Activated CD8-positive, alpha-beta memory T cell treated with anti-CD3 and anti-CD28 coated beads, Interleukin-2, amount 50 U/mL, for 1 hour (primary cell): ENCODE measurements around the gene FAM83B.
"Not testable (repeated sequence)": the region's sequence is repeated elsewhere in the genome, so short reads cannot be mapped to it uniquely, and the experiment has no call there.

ENCODE experiments used
- DNase-seq: peaks from one replicate; pipeline ENCODE4 v3.0.0-alpha.2; 2020; ENCODE audit errors: extremely low read depth

Gene FAM83B

GRCh38 chr6:54898767-54899166 is 52.2 kb downstream of the FAM83B start:
- DNase-seq: no peak

- no peak for DNase-seq
These were observed 52.9 kb downstream of the FAM83B start for GRCh38 chr6:54899442-54899841.

DNA sequence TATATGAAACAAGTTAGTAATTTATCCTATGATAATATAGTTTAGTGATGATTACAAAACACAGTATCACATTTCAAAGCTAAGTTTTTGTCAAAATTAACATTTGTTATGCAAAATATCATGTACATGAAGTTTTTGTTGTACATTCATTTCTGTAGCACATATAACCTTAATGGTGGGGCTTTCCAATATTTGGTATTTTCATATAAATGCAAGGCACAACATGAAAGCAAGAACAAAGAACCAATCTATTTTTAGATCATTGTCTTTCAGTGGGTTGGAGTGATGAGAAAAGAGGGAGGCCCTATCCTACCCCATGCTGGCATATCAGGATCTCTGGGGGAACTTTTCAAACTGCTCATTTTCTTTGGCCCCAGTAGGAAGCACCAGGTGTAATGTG is 53.4 kb downstream of the FAM83B start:
- no peak for DNase-seq

GRCh38 chr6:54900666-54901065 is 54.1 kb downstream of the FAM83B start:
- no peak for DNase-seq

DNA sequence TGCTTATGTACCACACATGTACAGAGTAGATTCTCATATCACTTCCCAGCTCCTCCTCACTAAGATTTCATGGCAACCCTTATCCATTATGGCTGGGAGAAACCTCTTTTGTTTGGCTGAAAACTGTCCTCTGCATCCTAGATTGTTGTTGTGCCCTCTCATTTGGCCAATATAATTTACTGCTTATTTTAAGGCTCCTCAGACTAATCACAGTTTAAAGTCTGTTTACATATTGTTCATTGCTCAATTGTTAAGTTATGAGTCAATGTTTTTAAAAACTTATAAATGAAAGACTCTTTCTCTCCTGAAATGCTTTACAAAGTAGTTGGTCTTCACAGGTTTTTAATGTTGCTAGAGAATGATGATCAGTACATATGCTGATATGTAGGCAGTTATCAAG is 57.3 kb downstream of the FAM83B start:
- no peak for DNase-seq

GRCh38 chr6:54907355-54907754 is 60.8 kb downstream of the FAM83B start:
- DNase-seq: no peak

DNA sequence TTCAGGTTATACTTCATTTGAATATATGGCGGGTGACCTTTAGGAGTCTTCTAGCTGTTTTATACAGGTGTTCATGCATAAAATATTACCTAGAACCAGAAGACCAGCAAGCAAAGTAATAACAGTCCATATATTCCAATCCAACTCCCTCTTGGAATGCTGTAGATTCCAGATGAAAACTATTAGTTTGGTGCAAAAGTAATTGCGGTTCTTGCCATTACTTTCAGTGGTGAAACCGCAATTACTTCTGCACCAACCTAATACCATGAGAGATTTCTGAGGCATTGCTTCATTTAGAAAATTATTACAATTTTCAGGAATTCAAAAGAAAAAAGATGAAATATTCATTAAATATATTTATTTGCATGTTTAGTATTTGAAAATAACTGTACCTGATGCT is 62.6 kb downstream of the FAM83B start:
- no peak for DNase-seq

DNA sequence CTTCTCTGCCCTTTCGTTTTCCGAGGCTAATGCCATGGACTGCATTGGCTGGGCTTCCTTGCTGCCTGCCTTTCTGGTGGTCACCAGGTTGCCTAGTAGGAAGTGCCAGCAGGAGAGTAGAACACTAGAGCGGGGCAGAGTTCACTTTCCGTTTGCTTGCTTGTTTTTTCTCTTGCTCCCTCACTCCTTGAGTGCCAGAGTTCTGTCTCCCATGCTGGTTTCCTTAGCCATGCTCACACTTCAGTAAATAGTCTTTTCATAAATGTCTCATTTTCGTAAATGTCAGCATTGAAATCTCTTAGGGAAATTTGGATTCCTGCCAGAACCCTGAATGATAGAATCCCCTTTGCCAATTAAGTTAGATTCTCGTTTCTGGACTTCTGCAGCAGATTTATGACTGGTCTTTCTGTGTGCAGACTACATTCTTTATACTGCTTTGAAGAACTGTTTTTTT is 63.9 kb downstream of the FAM83B start:
- no peak for DNase-seq

GRCh38 chr6:54910921-54911320 is 64.3 kb downstream of the FAM83B start:
- DNase-seq: no peak

DNA sequence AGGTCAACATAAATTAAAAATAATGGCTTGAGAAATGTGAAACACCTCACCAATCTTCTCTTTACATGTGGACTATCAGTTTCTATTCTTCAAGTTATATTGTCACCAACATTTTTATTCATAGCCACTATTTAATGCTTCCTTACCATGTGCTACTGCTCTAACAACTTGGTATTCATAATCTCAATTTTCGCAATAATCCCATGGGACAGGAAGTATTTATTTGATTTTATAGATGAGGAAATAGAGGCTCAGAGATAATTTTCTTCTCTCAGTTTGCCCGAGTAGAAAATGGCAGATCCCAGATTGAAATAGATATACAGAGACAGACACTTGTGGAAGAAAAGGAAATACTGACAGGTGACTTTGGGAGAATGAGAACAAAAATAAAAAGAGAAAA is 66.6 kb downstream of the FAM83B start:
- no peak for DNase-seq

- no peak for DNase-seq
These were observed 70.3 kb downstream of the FAM83B start for GRCh38 chr6:54916858-54917257.

- DNase-seq: no peak
These were observed 74.1 kb downstream of the FAM83B start for GRCh38 chr6:54920628-54921027.

DNA sequence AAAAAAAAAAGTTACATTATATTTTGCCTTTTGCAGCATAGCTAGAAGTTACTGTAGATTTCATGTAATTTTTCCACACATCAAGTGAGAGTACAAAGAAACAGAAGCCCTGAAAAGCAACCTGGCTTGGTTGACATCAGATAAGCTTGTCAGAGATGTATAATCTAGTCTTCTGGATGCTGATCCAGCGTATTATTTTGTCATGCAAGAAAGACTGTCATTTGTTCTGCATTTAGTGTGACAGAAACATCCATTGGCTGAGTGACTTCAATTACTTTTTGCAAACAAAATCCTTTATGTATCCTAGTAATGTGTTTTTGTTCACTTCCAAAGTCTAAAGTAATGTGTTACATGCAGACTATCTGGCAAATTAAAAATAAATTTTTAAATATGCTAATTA is 75.3 kb downstream of the FAM83B start:
- no peak for DNase-seq

- no peak for DNase-seq
These were observed 82.8 kb downstream of the FAM83B start for GRCh38 chr6:54929245-54929909.

DNA sequence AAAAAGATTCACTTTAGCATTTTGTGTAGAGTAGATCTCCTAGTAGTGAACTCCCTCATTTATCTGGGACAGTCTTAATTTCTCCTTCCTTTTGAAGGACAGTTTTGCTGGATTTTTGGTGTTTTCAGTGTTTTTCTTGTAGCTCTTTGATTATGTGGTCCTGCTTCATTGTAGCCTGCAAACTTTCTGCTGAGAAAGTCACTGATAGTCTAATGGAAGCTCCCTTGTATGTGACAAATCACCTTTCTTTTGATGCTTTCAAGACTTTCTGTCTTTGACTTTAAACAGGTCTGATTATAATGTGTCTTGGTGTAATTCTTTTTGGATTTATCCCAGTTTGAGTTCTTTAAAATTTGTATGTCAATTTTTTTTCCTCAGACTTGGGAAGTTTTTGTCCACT is 86.1 kb downstream of the FAM83B start:
- DNase-seq: no peak

- no peak for DNase-seq
These were observed 89.2 kb downstream of the FAM83B start for GRCh38 chr6:54935739-54936138.

GRCh38 chr6:54937371-54937770 is 90.8 kb downstream of the FAM83B start:
- no peak for DNase-seq

GRCh38 chr6:54957698-54958097 is 111.1 kb downstream of the FAM83B start:
- no peak for DNase-seq

- no peak for DNase-seq
These were observed 111.9 kb downstream of the FAM83B start for GRCh38 chr6:54958446-54958845.

GRCh38 chr6:54959820-54960219 is 113.2 kb downstream of the FAM83B start:
- no peak for DNase-seq

DNA sequence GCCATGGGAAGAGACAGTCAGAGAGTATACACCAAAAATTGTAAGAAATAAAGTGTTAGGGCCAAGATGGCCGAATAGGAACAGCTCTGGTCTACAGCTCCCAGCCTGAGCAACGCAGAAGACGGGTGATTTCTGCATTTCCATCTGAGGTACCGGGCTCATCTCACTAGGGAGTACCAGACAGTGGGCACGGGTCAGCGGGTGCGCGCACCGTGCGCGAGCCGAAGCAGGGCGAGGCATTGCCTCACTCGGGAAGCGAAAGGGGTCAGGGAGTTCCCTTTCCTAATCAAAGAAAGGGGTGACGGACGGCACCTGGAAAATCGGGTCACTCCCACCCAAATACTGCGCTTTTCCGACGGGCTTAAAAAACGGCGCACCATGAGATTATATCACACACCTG is 114.8 kb downstream of the FAM83B start:
- DNase-seq: not testable (repeated sequence)

GRCh38 chr6:54970337-54970736 is 123.8 kb downstream of the FAM83B start:
- no peak for DNase-seq

GRCh38 chr6:54971825-54972224 is 125.3 kb downstream of the FAM83B start:
- DNase-seq: no peak

DNA sequence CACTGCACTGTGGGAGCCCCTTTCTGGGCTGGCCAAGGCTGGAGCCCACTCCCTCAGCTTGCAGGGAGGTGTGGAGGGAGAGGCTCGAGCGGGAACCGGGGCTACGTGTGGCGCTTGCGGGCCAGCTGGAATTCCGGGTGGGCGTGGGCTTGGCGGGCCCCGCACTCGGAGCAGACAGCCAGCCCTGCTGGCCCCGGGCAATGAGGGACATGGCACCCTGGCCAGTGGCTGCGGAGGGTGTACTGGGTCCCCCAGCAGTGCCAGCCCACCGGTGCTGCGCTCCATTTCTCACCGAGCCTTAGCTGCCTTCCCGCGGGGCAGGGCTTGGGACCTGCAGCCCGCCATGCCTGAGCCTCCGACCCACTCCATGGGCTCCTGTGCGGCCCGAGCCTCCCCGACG is 132.6 kb downstream of the FAM83B start:
- not testable (repeated sequence) for DNase-seq
